AG09319 (cell line): ENCODE data around the gene MARK2.
"Not testable (repeated sequence)": the region's sequence is repeated elsewhere in the genome, so short reads cannot be mapped to it uniquely, and the experiment has no call there.

Experiments used
- DNase-seq: peaks from one replicate; pipeline ENCODE4 v3.0.0-alpha.2; 2010; ENCODE audit warnings: low read depth; ENCODE audit errors: extremely low read depth
- CTCF ChIP-seq: IDR thresholded peaks from 2 replicates; pipeline ENCODE4 v1.5.1; 2011; ENCODE audit warnings: low read depth, mild to moderate bottlenecking, inconsistent platforms, low read length, moderate library complexity

MARK2 gene

GRCh38 chr11:63804259-63804658 lies 34.7 kb upstream of the MARK2 start:
- TF ChIP-seq CTCF = no peak
- DNase-seq = no peak

GRCh38 chr11:63805844-63806415 lies 33.0 kb upstream of the MARK2 start:
- no peak for DNase-seq
- no peak for TF ChIP-seq CTCF

GRCh38 chr11:63810383-63810782 lies 28.5 kb upstream of the MARK2 start:
- DNase-seq = not testable (repeated sequence)

- no peak for DNase-seq
- no peak for TF ChIP-seq CTCF
These were observed 27.4 kb upstream of the MARK2 start for GRCh38 chr11:63811522-63811921.

- no peak for DNase-seq
These were observed 25.8 kb upstream of the MARK2 start, which contains the start of gene SPINDOC for GRCh38 chr11:63813035-63813562. Gene SPINDOC, plus strand, starts transcription at chr11:63813456. Its CDS starts 231 bp downstream, at chr11:63813687.

GRCh38 chr11:63813563-63814382 lies 25.1 kb upstream of the MARK2 start:
- no peak for DNase-seq
- no peak; the same call in 1 of the 2 replicates for TF ChIP-seq CTCF

More at GRCh38 chr11:63813035-63813562, 25.8 kb upstream of the MARK2 start, which contains the start of gene SPINDOC:
- no peak for TF ChIP-seq CTCF

GRCh38 chr11:63814383-63814736 lies 24.6 kb upstream of the MARK2 start:
- no peak for DNase-seq

More at GRCh38 chr11:63814383-63814736, 24.6 kb upstream of the MARK2 start:
- TF ChIP-seq CTCF = no peak
